ENCODE data around the gene TERB1. TPM values are rescaled to one million over a fixed set of nuclear protein-coding genes. Genes with fewer than 3 reads are reported as not detected.
"Not testable (repeated sequence)": the region's sequence is repeated elsewhere in the genome, so short reads cannot be mapped to it uniquely, and the experiment has no call there.

The TERB1 gene
- total RNA-seq, 2 donors from 2014 or later: not detected

GRCh38 chr16:66800856-66801255 is 528 bp downstream of the TERB1 start:
- Mint-ChIP-seq H3K4me1 (no peaks in the 10 kb centered on the region), H3K9me3 (no peaks in the 10 kb centered on the region), H3K36me3 (ENCODE audit: low read depth) (peaks cover 37% of the 10 kb centered on the region), H3K27ac (no peak overlapping the region), H3K27me3 (ENCODE audit: insufficient read depth) (peaks cover under 1% of the 10 kb centered on the region), H3K4me3 (no peak overlapping the region)
- Histone ChIP-seq H3K9ac (ENCODE audit: extremely low read depth, low read length, poor library complexity, severe bottlenecking) (no peak overlapping the region), H3K27ac (ENCODE audit: low read depth, low read length) (no peak overlapping the region), H3K9me3 (ENCODE audit: control insufficient read depth, low read length) (no peaks in the 10 kb centered on the region), H3K27me3 (ENCODE audit: control insufficient read depth, insufficient read depth, low read length, poor library complexity, severe bottlenecking) (no peaks in the 10 kb centered on the region), H3K4me1 (ENCODE audit: control insufficient read depth, insufficient read depth, low read length) (no peaks in the 10 kb centered on the region), H3K36me3 (ENCODE audit: control insufficient read depth, insufficient read depth, low read length) (peaks cover 37% of the 10 kb centered on the region), H3K4me3 (ENCODE audit: low read length) (no peak overlapping the region)
- no peak for TF ChIP-seq CTCF (conservative IDR thresholded peaks at IDR 0.05)
- peak; percentile 45 for DNase-seq
- WGBS, 2 experiments (ENCODE audit: insufficient coverage in 1 of 2, insufficient read length in 1 of 2): 96% methylated on average over 4 to 19 of the region's 19 CpGs

DNA sequence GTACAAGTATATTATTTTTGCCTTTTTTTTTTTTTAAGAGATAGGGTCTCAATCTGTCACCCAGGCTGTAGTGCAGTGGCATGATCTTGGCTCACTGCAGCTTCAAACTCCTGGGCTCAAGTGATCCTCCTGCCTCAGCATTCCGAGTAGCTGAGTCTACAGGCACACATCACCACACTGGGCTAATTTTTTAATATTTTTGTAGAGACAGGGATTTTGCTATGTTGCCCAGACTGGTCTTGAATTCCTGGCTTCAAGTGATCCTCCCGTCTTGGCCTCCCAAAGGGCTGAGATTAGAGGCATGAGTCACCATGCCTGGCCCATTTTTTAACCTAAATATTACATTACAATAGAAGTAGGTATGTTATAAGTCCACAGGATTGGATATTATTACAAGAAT is 3.2 kb downstream of the TERB1 start:
- no peaks in the 10 kb centered on the region for H3K4me1 Mint-ChIP-seq
- no peaks in the 10 kb centered on the region for H3K9me3 ChIP-seq (ENCODE audit: control insufficient read depth, low read length)
- peaks cover 2% of the 10 kb centered on the region for H3K27me3 Mint-ChIP-seq (ENCODE audit: insufficient read depth)
- H3K27ac ChIP-seq (ENCODE audit: low read depth, low read length): no peak overlapping the region
- no peak overlapping the region for H3K9ac ChIP-seq (ENCODE audit: extremely low read depth, low read length, poor library complexity, severe bottlenecking)
- peaks cover 13% of the 10 kb centered on the region for H3K36me3 ChIP-seq (ENCODE audit: control insufficient read depth, insufficient read depth, low read length)
- no peak for DNase-seq
- WGBS, 2 experiments (ENCODE audit: insufficient coverage in 1 of 2, insufficient read length in 1 of 2): 86 to 90% methylated on average over 1 to 2 of the region's 2 CpGs
- no peak overlapping the region for H3K4me3 ChIP-seq (ENCODE audit: low read length)
- no peak overlapping the region for H3K4me3 Mint-ChIP-seq
- H3K9me3 Mint-ChIP-seq: no peaks in the 10 kb centered on the region
- no peak for TF ChIP-seq CTCF (conservative IDR thresholded peaks at IDR 0.05)
- H3K27ac Mint-ChIP-seq: no peak overlapping the region
- no peaks in the 10 kb centered on the region for H3K27me3 ChIP-seq (ENCODE audit: control insufficient read depth, insufficient read depth, low read length, poor library complexity, severe bottlenecking)
- peaks cover 13% of the 10 kb centered on the region for H3K36me3 Mint-ChIP-seq (ENCODE audit: low read depth)
- no peaks in the 10 kb centered on the region for H3K4me1 ChIP-seq (ENCODE audit: control insufficient read depth, insufficient read depth, low read length)

DNA sequence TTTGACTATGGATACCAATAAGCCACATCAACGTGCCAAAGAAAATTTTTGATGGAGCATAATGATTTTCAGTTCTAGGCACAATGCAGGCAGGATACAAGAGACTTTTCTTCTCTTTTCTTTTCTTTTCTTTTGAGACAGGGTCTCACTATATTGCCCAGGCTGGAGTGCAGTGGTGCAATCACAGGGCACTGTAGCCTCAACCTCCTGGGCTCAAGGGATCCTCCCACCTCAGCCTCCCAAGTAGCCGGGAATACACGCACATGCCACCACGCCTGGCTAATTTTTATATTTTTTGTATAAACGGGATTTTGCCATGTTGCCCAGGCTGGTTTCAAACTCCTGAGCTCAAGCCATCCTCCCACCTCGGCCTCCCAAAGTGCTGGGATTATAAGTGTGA is 7.4 kb downstream of the TERB1 start:
- not testable (repeated sequence) for H3K36me3 Mint-ChIP-seq (ENCODE audit: low read depth); H3K27me3 Mint-ChIP-seq (ENCODE audit: insufficient read depth); H3K9ac ChIP-seq (ENCODE audit: extremely low read depth, low read length, poor library complexity, severe bottlenecking); H3K9me3 Mint-ChIP-seq; DNase-seq; H3K27me3 ChIP-seq (ENCODE audit: control insufficient read depth, insufficient read depth, low read length, poor library complexity, severe bottlenecking); H3K36me3 ChIP-seq (ENCODE audit: control insufficient read depth, insufficient read depth, low read length); H3K4me3 Mint-ChIP-seq; H3K27ac Mint-ChIP-seq; H3K9me3 ChIP-seq (ENCODE audit: control insufficient read depth, low read length); H3K4me3 ChIP-seq (ENCODE audit: low read length); H3K4me1 ChIP-seq (ENCODE audit: control insufficient read depth, insufficient read depth, low read length); H3K4me1 Mint-ChIP-seq; H3K27ac ChIP-seq (ENCODE audit: low read depth, low read length)
- 89 to 96% methylated on average over 2 to 6 of the region's 6 CpGs for WGBS, 2 experiments (ENCODE audit: insufficient coverage in 1 of 2, insufficient read length in 1 of 2)

DNA sequence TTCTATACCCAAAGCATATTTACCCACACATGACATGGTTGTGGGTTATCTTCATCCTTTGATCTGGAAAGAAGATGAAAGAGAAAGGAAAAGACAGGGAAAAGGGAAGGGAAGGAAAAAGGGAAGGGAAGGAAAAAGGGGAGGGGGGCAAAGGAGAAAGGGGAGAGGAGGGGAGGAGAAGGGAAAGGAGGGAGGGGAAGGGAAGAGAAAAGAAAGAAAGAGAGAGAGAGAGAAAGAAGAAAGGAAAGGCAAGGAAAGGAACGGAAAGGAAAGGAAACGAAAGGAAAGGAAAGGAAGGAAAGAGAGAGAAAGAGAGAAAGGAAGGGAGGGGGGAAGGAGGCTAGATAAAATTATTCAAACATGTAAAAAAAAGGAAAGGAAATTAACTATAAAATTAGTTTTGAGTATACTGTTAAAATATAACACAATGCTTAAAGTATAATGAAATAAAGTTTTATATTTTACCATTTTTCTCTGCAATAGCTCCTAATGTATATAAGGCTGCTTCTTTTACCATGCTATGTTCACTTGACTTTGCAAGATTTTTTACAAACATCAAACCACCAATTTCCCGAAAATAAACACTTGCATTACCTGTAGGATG is 11.2 kb downstream of the TERB1 start:
- Mint-ChIP-seq H3K36me3 (ENCODE audit: low read depth) (no peaks in the 10 kb centered on the region), H3K27ac (no peak overlapping the region), H3K9me3 (no peaks in the 10 kb centered on the region), H3K4me1 (no peaks in the 10 kb centered on the region), H3K27me3 (ENCODE audit: insufficient read depth) (peaks cover 2% of the 10 kb centered on the region), H3K4me3 (no peak overlapping the region)
- Histone ChIP-seq H3K27me3 (ENCODE audit: control insufficient read depth, insufficient read depth, low read length, poor library complexity, severe bottlenecking) (no peaks in the 10 kb centered on the region), H3K9ac (ENCODE audit: extremely low read depth, low read length, poor library complexity, severe bottlenecking) (no peak overlapping the region), H3K4me1 (ENCODE audit: control insufficient read depth, insufficient read depth, low read length) (no peaks in the 10 kb centered on the region), H3K36me3 (ENCODE audit: control insufficient read depth, insufficient read depth, low read length) (no peaks in the 10 kb centered on the region), H3K9me3 (ENCODE audit: control insufficient read depth, low read length) (no peaks in the 10 kb centered on the region), H3K4me3 (ENCODE audit: low read length) (no peak overlapping the region), H3K27ac (ENCODE audit: low read depth, low read length) (no peak overlapping the region)
- 73 to 96% methylated on average over 2 to 3 of the region's 3 CpGs for WGBS, 2 experiments (ENCODE audit: insufficient coverage in 1 of 2, insufficient read length in 1 of 2)
- no peak for DNase-seq
- no peak for TF ChIP-seq CTCF (conservative IDR thresholded peaks at IDR 0.05)
